Erythroblast (primary cell): Measurements from ENCODE around the gene BTG2.

Experiments used
- GATA1 ChIP-seq: IDR thresholded peaks from 2 replicates; pipeline ENCODE4 v1.6.1; 2011; ENCODE audit warnings: low read depth, mild to moderate bottlenecking, control low read depth, low read length, moderate library complexity
- POLR2A ChIP-seq: IDR thresholded peaks from 2 replicates; pipeline ENCODE4 v1.6.1; 2011; ENCODE audit warnings: mild to moderate bottlenecking, low read length

GRCh38 chr1:203325418-203326091 lies 20.2 kb downstream of the BTG2 start:
- no peak for TF ChIP-seq POLR2A
- no peak for TF ChIP-seq GATA1
